ENCODE data around the gene ZNF740.

DNA sequence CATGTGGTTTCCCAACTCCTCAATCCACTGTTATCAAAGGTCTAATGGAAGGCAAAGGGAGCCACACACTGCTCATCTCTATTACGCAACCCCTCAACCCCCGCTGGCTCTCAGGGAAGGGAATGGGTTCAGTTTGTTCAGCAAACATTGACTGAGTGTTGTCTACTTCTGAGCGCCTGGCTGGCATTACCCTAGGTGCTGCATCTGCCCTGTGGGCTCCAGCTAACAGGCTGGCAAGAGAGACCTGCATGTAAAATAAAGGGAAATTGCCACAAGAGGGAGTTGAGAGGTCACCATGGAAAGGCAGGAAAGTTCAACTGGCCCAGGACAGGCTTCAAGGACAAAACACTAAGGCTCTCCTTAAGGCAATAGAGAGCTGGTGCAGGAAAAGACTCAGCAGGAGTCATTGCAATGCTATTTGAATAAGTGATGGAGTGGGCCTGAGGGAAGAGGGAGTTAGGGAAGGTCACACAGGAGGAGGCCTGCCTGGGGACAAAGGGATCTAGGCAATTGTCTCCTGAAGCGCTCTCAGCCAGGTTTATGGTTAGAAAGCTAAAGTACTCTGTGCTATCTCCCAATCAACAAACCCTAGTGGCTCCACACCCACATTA, 5.5 kb upstream of the ZNF740 start:
- TF ChIP-seq, protein P1, sequence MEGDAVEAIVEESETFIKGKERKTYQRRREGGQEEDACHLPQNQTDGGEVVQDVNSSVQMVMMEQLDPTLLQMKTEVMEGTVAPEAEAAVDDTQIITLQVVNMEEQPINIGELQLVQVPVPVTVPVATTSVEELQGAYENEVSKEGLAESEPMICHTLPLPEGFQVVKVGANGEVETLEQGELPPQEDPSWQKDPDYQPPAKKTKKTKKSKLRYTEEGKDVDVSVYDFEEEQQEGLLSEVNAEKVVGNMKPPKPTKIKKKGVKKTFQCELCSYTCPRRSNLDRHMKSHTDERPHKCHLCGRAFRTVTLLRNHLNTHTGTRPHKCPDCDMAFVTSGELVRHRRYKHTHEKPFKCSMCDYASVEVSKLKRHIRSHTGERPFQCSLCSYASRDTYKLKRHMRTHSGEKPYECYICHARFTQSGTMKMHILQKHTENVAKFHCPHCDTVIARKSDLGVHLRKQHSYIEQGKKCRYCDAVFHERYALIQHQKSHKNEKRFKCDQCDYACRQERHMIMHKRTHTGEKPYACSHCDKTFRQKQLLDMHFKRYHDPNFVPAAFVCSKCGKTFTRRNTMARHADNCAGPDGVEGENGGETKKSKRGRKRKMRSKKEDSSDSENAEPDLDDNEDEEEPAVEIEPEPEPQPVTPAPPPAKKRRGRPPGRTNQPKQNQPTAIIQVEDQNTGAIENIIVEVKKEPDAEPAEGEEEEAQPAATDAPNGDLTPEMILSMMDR (IDR thresholded peaks at IDR 0.05; ENCODE audit: poor library complexity), result no peak
- no peak for TF ChIP-seq EZH2 (IDR thresholded peaks at IDR 0.05; ENCODE audit: borderline replicate concordance)
- no peak for TF ChIP-seq EZH2phosphoT487 (IDR thresholded peaks at IDR 0.05; ENCODE audit: low read depth, severe bottlenecking, unreplicated experiment)

All from hepatocyte (in vitro differentiated cells).